Kidney (tissue), 14 donors: ENCODE data around the gene PIP4K2A. TPM values are rescaled to one million over a fixed set of nuclear protein-coding genes. Genes with fewer than 3 reads are reported as not detected.

Experiments
- DNase-seq, 5 donors: peaks; one replicate each; pipeline ENCODE4 v3.0.0-alpha.2; 2013 to 2020
- FAIRE-seq: peaks from 2 replicates; lab custom pipeline; 2012; peaks lifted over from hg19 to GRCh38; lab: Jason Lieb, UNC
- H3K27ac ChIP-seq, 2 donors: one replicate each; pipeline ENCODE4 v1.7.0; 2013; ENCODE audit warnings: low read depth in 2 of 2, low read length in 2 of 2, inconsistent platforms in 1 of 2
- H3K27me3 ChIP-seq: one replicate; pipeline ENCODE4 v1.7.1; 2013; ENCODE audit warnings: low read length, inconsistent platforms; ENCODE audit not compliant: control insufficient read depth, insufficient read depth
- H3K36me3 ChIP-seq, 3 donors: one replicate each; pipeline versions ENCODE4 v1.7.0 to v1.7.1; 2013; ENCODE audit warnings: low read length in 3 of 3, control low read depth in 1 of 3, inconsistent platforms in 1 of 3; ENCODE audit not compliant: insufficient read depth in 3 of 3, control insufficient read depth in 2 of 3
- H3K4me1 ChIP-seq, 3 donors: one replicate each; pipeline versions ENCODE4 v1.7.0 to v1.7.1; 2013; ENCODE audit warnings: low read length in 3 of 3, inconsistent platforms in 1 of 3, low read depth in 1 of 3; ENCODE audit not compliant: control insufficient read depth in 2 of 3, insufficient read depth in 2 of 3
- H3K4me3 ChIP-seq, 3 donors: one replicate each; pipeline versions ENCODE4 v1.7.0 to v1.8.1; 2013; ENCODE audit warnings: low read length in 3 of 3, control low read depth in 1 of 3, inconsistent platforms in 1 of 3
- H3K9ac ChIP-seq, 3 donors: one replicate each; pipeline versions ENCODE4 v1.7.0 to v1.7.1; 2013; ENCODE audit warnings: low read length in 3 of 3, control low read depth in 1 of 3, inconsistent platforms in 1 of 3
- H3K9me3 ChIP-seq, 3 donors: one replicate each; pipeline versions ENCODE4 v1.7.0 to v1.7.1; 2013; ENCODE audit warnings: low read length in 3 of 3, control low read depth in 1 of 3, inconsistent platforms in 1 of 3; ENCODE audit not compliant: control insufficient read depth in 2 of 3, insufficient read depth in 1 of 3
- intact Hi-C: fragments of 100-400 bp; cut with DNase I; formaldehyde crosslinking; loops from one replicate; pipeline ENCODE4 v1.11.1; 2022
- polyA plus RNA-seq: library from polyadenylated mRNA; stranded (reverse); fragments of 350-450 nt; fragmentation: Illumina TruSeq; extraction: RNeasy Lipid Tissue Mini Kit (QIAGEN cat#74804); gene quantifications from one replicate; pipeline ENCODE4 v1.2.3, GENCODE V29; 2014; ENCODE audit warnings: low read depth, low replicate concordance; ENCODE audit not compliant: insufficient read depth
- total RNA-seq: library from RNA; stranded (reverse); fragmentation: NEBNext Ultra II Directional; extraction: Animal tissue kit (Norgen Biotek cat#: 25700); gene quantifications from one replicate; pipeline ENCODE4 v1.2.1, GENCODE V29; 2021
- TF ChIP-seq, protein P1 (sequence below): IDR thresholded peaks from 3 replicates; pipeline ENCODE4 v1.5.1; 2012; ENCODE audit warnings: mild to moderate bottlenecking, moderate library complexity, borderline replicate concordance; ENCODE audit not compliant: insufficient read depth; ENCODE audit errors: extremely low read depth
- donor health status: control.
- donor health status: control.
- donor health status: control.
- donor health status: control.
- donor health status: control.
- donor health status: DM: yes; HTN: yes; CAD: no.
- donor health status: Normal renal cell carcinoma (clear cell type).

The PIP4K2A gene
- total and polyA plus RNA-seq, 2 donors from 2014 or later = 12.2 to 54.6 TPM

DNA sequence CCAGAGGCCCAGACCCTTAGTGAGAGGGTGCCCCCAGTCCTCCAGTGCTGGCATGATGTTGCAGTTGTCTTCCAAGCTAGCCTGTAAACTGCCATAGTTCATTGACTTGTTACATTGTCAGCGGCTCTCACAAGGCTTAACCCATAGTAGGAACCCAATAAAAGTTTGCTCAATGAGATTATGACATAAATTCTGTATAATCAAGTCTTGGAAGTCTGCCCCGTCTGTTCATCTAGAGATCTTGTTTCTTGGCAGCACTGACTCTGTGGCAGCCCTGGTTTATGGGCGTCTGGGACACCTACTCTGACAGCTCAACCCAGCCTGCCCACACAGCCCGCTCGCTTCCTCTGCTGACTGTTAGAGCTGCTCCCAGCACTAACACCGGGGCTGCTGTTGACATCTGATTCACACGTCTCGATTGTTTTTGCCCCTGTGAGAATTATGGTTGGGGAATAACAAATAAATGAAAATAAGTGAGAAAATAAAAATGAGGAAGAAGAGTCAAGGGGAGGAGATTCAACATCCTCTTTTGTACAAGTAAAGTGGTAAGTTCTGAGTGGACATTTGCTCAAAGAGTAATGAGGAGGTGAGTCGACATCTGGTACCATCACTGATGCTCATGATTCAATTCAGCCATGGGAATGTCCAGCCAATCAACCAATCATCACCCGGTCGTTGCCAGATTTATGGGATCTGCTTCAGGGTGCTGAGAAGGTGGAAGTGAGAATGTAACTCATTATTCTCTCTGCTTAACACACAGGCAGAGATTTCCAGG is 208.3 kb downstream of the PIP4K2A start:
- intact Hi-C loops = no loop called here
- no peaks in the 10 kb centered on the region for H3K9me3 ChIP-seq
- H3K4me1 ChIP-seq = no peaks in the 10 kb centered on the region
- H3K9ac ChIP-seq = no peak overlapping the region
- H3K27me3 ChIP-seq = no peaks in the 10 kb centered on the region
- TF ChIP-seq, protein P1, sequence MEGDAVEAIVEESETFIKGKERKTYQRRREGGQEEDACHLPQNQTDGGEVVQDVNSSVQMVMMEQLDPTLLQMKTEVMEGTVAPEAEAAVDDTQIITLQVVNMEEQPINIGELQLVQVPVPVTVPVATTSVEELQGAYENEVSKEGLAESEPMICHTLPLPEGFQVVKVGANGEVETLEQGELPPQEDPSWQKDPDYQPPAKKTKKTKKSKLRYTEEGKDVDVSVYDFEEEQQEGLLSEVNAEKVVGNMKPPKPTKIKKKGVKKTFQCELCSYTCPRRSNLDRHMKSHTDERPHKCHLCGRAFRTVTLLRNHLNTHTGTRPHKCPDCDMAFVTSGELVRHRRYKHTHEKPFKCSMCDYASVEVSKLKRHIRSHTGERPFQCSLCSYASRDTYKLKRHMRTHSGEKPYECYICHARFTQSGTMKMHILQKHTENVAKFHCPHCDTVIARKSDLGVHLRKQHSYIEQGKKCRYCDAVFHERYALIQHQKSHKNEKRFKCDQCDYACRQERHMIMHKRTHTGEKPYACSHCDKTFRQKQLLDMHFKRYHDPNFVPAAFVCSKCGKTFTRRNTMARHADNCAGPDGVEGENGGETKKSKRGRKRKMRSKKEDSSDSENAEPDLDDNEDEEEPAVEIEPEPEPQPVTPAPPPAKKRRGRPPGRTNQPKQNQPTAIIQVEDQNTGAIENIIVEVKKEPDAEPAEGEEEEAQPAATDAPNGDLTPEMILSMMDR = no peak
- no peak for FAIRE-seq
- H3K27ac ChIP-seq = no peak overlapping the region
- peak in 3 of 5 donors; percentile 27 to 36 (median 28) for DNase-seq
- H3K36me3 ChIP-seq = no peaks in the 10 kb centered on the region
- H3K4me3 ChIP-seq = no peak overlapping the region

DNA sequence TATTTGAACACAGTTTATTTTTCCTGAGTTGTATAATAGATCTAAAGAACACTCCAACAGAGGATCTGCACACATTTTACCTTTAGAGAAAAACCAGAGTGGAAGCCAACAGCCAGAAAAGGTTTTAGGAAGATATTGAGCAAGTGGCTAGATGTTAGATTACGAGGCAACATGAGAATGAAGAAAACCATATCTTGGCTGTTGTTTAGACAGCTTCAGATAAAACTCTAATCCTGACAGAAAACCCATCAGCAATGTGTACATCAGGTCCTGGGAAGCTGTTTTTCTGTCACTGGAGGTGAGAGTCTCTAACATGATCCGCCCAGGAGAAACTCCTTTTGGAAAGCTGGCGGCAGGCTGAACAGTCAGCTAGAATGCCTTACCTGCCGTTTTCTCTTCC is 209.6 kb downstream of the PIP4K2A start:
- TF ChIP-seq, protein P1 = no peak
- no peaks in the 10 kb centered on the region for H3K4me1 ChIP-seq
- H3K27me3 ChIP-seq = no peaks in the 10 kb centered on the region
- no peak for FAIRE-seq
- intact Hi-C loops = no loop called here
- no peaks in the 10 kb centered on the region for H3K36me3 ChIP-seq
- H3K4me3 ChIP-seq = no peak overlapping the region
- no peak for DNase-seq
- H3K9ac ChIP-seq = no peak overlapping the region
- H3K9me3 ChIP-seq = no peaks in the 10 kb centered on the region
- H3K27ac ChIP-seq = no peak overlapping the region

DNA sequence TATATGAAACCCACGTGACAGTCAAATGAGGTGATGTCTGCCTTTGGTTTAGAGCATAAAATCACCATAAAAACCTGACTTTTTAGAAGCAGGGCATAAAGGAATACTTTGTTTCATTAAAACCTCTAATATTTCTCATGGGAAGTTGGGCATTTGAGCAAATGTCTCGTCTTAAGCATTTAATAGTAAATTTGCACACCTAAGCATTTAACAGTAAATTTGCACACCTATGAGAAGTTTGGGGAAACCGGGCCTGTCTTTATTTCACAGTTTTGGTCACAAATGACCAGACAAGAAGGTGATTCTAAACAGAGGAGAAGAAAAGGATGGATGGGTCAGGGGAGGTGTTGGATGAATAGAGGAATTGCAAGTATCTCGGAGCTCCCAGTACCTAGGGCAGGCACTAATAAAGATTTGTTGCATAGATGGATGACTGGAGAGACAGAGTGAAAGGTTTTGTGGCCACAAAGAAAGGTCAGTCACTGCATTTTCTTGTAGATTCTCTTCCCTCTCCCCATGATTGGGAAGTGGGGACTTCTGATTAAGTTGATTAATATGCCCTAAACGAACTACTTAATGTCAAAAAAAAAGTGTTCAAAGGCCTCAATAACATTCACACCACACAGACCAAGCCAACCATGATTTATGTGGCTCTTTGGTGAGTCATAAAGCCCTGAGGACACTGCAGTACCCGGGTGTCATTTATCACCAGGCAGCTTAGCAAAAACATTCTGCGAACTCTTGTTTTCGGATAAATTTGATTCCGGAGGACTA is 210.9 kb downstream of the PIP4K2A start:
- no peaks in the 10 kb centered on the region for H3K4me1 ChIP-seq
- H3K9me3 ChIP-seq = no peaks in the 10 kb centered on the region
- H3K36me3 ChIP-seq = no peaks in the 10 kb centered on the region
- no peak overlapping the region for H3K4me3 ChIP-seq
- H3K9ac ChIP-seq = no peak overlapping the region
- H3K27me3 ChIP-seq = no peaks in the 10 kb centered on the region
- FAIRE-seq (no peak), DNase-seq (peak in 3 of 5 donors; percentile 43 to 75 (median 67))
- TF ChIP-seq, protein P1 = no peak
- no peak overlapping the region for H3K27ac ChIP-seq
- intact Hi-C loops = no loop called here
